ENCODE measurements around the gene RABGAP1L. TPM values are rescaled to one million over a fixed set of nuclear protein-coding genes. Genes with fewer than 3 reads are reported as not detected.

The RABGAP1L gene
- total and polyA plus RNA-seq, 2 of the 8 experiments (the other 6 are each of a cell fraction or from before 2014, with no cell fraction given) = 33.3 to 156 TPM

GRCh38 chr1:174812016-174812415 is 652.7 kb downstream of the RABGAP1L start:
- Histone ChIP-seq H3K56ac (replicated peaks; ENCODE audit: insufficient read length, low read depth, low read length) (no peak overlapping the region), H4K20me1 (replicated peaks in 1 of 2; ENCODE audit: control insufficient read depth in 1 of 2, insufficient read depth in 2 of 2, low read length in 2 of 2) (no peaks in the 10 kb centered on the region), H4K5ac (ENCODE audit: insufficient read length, low read depth, low read length) (no peak overlapping the region), H3K4me1 (replicated peaks in 1 of 4; ENCODE audit: control insufficient read depth in 3 of 4, insufficient read depth in 4 of 4, low read length in 3 of 4) (peaks cover 0 to 9% (median 5%) of the 10 kb centered on the region in 4 experiments; a peak in 3 of 7 replicates), H4K91ac (replicated peaks; ENCODE audit: insufficient read length, low read length) (no peak overlapping the region), H3K9ac (replicated peaks in 1 of 4; ENCODE audit: extremely low read depth in 1 of 4, low read depth in 3 of 4, low read length in 3 of 4) (no peak overlapping the region), H2AFZ (ENCODE audit: low read length) (no peak overlapping the region), H2AK5ac (ENCODE audit: low read depth, low read length) (no peak overlapping the region), H3K4me2 (ENCODE audit: insufficient read depth in 1 of 2, low read depth in 2 of 2, low read length in 2 of 2) (no peak overlapping the region), H3K23ac (ENCODE audit: insufficient read length) (no peak overlapping the region), H3K23me2 (ENCODE audit: low read depth, low read length) (no peaks in the 10 kb centered on the region), H3K4ac (replicated peaks; ENCODE audit: insufficient read length, low read depth, low read length) (no peak overlapping the region), H3K4me3 (ENCODE audit: extremely low read depth in 1 of 4, insufficient read depth in 2 of 4, low read depth in 3 of 4, low read length in 4 of 4) (no peak overlapping the region), H3K14ac (ENCODE audit: insufficient read length) (no peak overlapping the region), H4K8ac (ENCODE audit: extremely low read depth, insufficient read depth, low read length) (no peak overlapping the region), H2BK15ac (ENCODE audit: low read length) (no peak overlapping the region), H3K27ac (ENCODE audit: low read depth, low read length) (no peak overlapping the region), H2BK5ac (ENCODE audit: low read depth, low read length) (no peak overlapping the region), H3K27me3 (replicated peaks in 1 of 4; ENCODE audit: control insufficient read depth in 3 of 4, extremely low read depth in 1 of 4, insufficient read depth in 3 of 4, low read length in 3 of 4) (no peaks in the 10 kb centered on the region), H2BK20ac (ENCODE audit: low read length) (no peak overlapping the region), H3K9me3 (ENCODE audit: insufficient read depth in 2 of 2, low read depth in 1 of 2, low read length in 1 of 2) (no peaks in the 10 kb centered on the region), H3K79me2 (ENCODE audit: control insufficient read depth in 1 of 2, insufficient read depth in 2 of 2, low read length in 2 of 2) (no peaks in the 10 kb centered on the region), H3K36me3 (ENCODE audit: control insufficient read depth in 2 of 4, insufficient read depth in 4 of 4, low read length in 3 of 4) (no peaks in the 10 kb centered on the region), H2BK12ac (ENCODE audit: low read depth, low read length) (no peak overlapping the region), H2BK120ac (replicated peaks; ENCODE audit: low read depth, low read length) (no peak overlapping the region), H3K79me1 (ENCODE audit: low read depth, low read length) (no peaks in the 10 kb centered on the region), H3K18ac (ENCODE audit: extremely low read depth, low read length) (no peak overlapping the region)
- TF ChIP-seq CREB1 (IDR thresholded peaks at IDR 0.05) = no peak
- TF ChIP-seq CTBP2 (IDR thresholded peaks at IDR 0.05; ENCODE audit: borderline replicate concordance, insufficient read depth, insufficient read length, low read length) = no peak
- no peak for TF ChIP-seq SIX5 (IDR thresholded peaks at IDR 0.05; ENCODE audit: low read depth, low read length)
- no peak for TF ChIP-seq KDM1A (IDR thresholded peaks at IDR 0.05; ENCODE audit: borderline replicate concordance, low read length)
- TF ChIP-seq KDM5A (IDR thresholded peaks at IDR 0.05; ENCODE audit: low read length) = no peak
- TF ChIP-seq NANOG (IDR thresholded peaks at IDR 0.05; ENCODE audit: insufficient read depth, low read depth, low read length, poor library complexity, severe bottlenecking) = no peak
- TF ChIP-seq SAP30 (IDR thresholded peaks at IDR 0.05; ENCODE audit: insufficient read depth, insufficient replicate concordance, low read length) = no peak
- no peak for TF ChIP-seq CEBPB (IDR thresholded peaks at IDR 0.05; ENCODE audit: low read depth, low read length)
- no peak for TF ChIP-seq RBBP5 (IDR thresholded peaks at IDR 0.05; ENCODE audit: borderline replicate concordance, low read depth, low read length)
- TF ChIP-seq EGR1 (IDR thresholded peaks at IDR 0.05; ENCODE audit: borderline replicate concordance, low read depth, low read length) = no peak
- TF ChIP-seq ASH2L (IDR thresholded peaks at IDR 0.05; ENCODE audit: low read length) = no peak
- POLR2A ChIA-PET (ENCODE audit: partially characterized antibody) = interaction anchor here (1.6 to 3.1 kb wide), 2 partner anchors 12 to 187 kb away, joined by 4 to 11 read pairs; partner anchors contain the start of gene CACYBP
- FAIRE-seq (no peak), DNase-seq (ENCODE audit: low read depth in 1 of 2, low spot score in 2 of 2) (no peak)
- CTCF ChIA-PET (ENCODE audit: partially characterized antibody) = interaction anchor here (0.9 to 1.6 kb wide), 4 partner anchors 11 to 14 kb away, joined by 3 to 6 read pairs (median 4); no protein-coding TSS in a partner anchor

Measured in H1 (cell line).